Trophoblast cell (in vitro differentiated cells and primary cell): ENCODE results near the gene RNF44.

ENCODE experiments used
- DNase-seq, 2 donors: peaks; one replicate each; pipeline ENCODE4 v3.0.0-alpha.2; 2016
- H2AFZ ChIP-seq: 2 replicates; pipeline ENCODE4 v1.6.1; 2013; ENCODE audit warnings: low read length, moderate library complexity, mild to moderate bottlenecking; ENCODE audit not compliant: insufficient read depth, poor library complexity
- H2AK5ac ChIP-seq: 2 replicates; pipeline ENCODE4 v1.6.1; 2013; ENCODE audit warnings: mild to moderate bottlenecking, low read length
- H2BK120ac ChIP-seq: 2 replicates; pipeline ENCODE4 v1.6.1; 2013; ENCODE audit warnings: low read length, mild to moderate bottlenecking, moderate library complexity; ENCODE audit not compliant: insufficient read depth, poor library complexity
- H2BK12ac ChIP-seq: 2 replicates; pipeline ENCODE4 v1.6.1; 2013; ENCODE audit warnings: mild to moderate bottlenecking, low read length, moderate library complexity
- H2BK5ac ChIP-seq: 2 replicates; pipeline ENCODE4 v1.6.1; 2013; ENCODE audit warnings: low read length, low read depth, moderate library complexity, mild to moderate bottlenecking; ENCODE audit not compliant: poor library complexity
- H3K14ac ChIP-seq: 2 replicates; pipeline ENCODE4 v1.6.1; 2013; ENCODE audit warnings: mild to moderate bottlenecking, low read length
- H3K18ac ChIP-seq: 2 replicates; pipeline ENCODE4 v1.6.1; 2013; ENCODE audit warnings: mild to moderate bottlenecking, low read length
- H3K23ac ChIP-seq: 2 replicates; pipeline ENCODE4 v1.6.1; 2013; ENCODE audit warnings: low read length
- H3K27ac ChIP-seq: 2 replicates; pipeline ENCODE4 v1.5.1; 2013; ENCODE audit warnings: low read depth, mild to moderate bottlenecking, inconsistent platforms, low read length, moderate library complexity
- H3K27me3 ChIP-seq: 2 replicates; pipeline ENCODE4 v1.6.1; 2013; ENCODE audit warnings: inconsistent platforms, mild to moderate bottlenecking, low read length, moderate library complexity; ENCODE audit not compliant: insufficient read depth
- H3K36me3 ChIP-seq, 2 experiments: 1 replicate in 1 of 2; 2 replicates in 1 of 2; pipeline ENCODE4 v1.6.1; 2013; ENCODE audit warnings: low read length in 2 of 2, mild to moderate bottlenecking in 2 of 2, moderate library complexity in 1 of 2; ENCODE audit not compliant: insufficient read depth in 2 of 2, control insufficient read depth in 1 of 2
- H3K4ac ChIP-seq: 2 replicates; pipeline ENCODE4 v1.6.1; 2013; ENCODE audit warnings: low read depth, mild to moderate bottlenecking, low read length, moderate library complexity
- H3K4me1 ChIP-seq, 2 experiments: 1 replicate in 1 of 2; 2 replicates in 1 of 2; pipeline ENCODE4 v1.6.1; 2013; ENCODE audit warnings: low read length in 2 of 2, mild to moderate bottlenecking in 2 of 2, moderate library complexity in 1 of 2; ENCODE audit not compliant: insufficient read depth in 2 of 2, control insufficient read depth in 1 of 2
- H3K4me2 ChIP-seq: 2 replicates; pipeline ENCODE4 v1.6.1; 2013; ENCODE audit warnings: inconsistent platforms, mild to moderate bottlenecking, low read length, moderate library complexity
- H3K4me3 ChIP-seq: 2 replicates; pipeline ENCODE4 v1.5.1; 2013; ENCODE audit warnings: mild to moderate bottlenecking, low read depth, low read length, inconsistent platforms
- H3K79me1 ChIP-seq: one replicate; pipeline ENCODE4 v1.6.1; 2013; ENCODE audit warnings: low read length
- H3K79me2 ChIP-seq: 2 replicates; pipeline ENCODE4 v1.6.1; 2013; ENCODE audit warnings: low read length, mild to moderate bottlenecking; ENCODE audit not compliant: control insufficient read depth, insufficient read depth, poor library complexity
- H3K9ac ChIP-seq: 2 replicates; pipeline ENCODE4 v1.6.1; 2013; ENCODE audit warnings: mild to moderate bottlenecking, low read length
- H3K9me3 ChIP-seq: 2 replicates; pipeline ENCODE4 v1.6.1; 2013; ENCODE audit warnings: low read depth, mild to moderate bottlenecking, control low read depth, inconsistent platforms, low read length; ENCODE audit not compliant: insufficient read depth
- H4K12ac ChIP-seq: 2 replicates; pipeline ENCODE4 v1.6.1; 2013; ENCODE audit warnings: low read depth, mild to moderate bottlenecking, low read length, moderate library complexity
- H4K8ac ChIP-seq: 2 replicates; pipeline ENCODE4 v1.6.1; 2013; ENCODE audit warnings: low read depth, mild to moderate bottlenecking, low read length, moderate library complexity
- H4K91ac ChIP-seq: one replicate; pipeline ENCODE4 v1.6.1; 2013; ENCODE audit warnings: low read depth, mild to moderate bottlenecking, low read length, moderate library complexity
- WGBS: extraction: QIAGEN DNeasy Blood & Tissue Kit; methylation state at CpG from one replicate; pipeline ENCODE4 v1.1.7; 2013; ENCODE audit warnings: missing lambda C conversion rate; ENCODE audit not compliant: insufficient read length, insufficient coverage; ENCODE audit errors: extremely low coverage; 5-methylcytosine and 5-hydroxymethylcytosine counted together

The RNF44 gene

GRCh38 chr5:176565760-176566288 is 28.6 kb upstream of the RNF44 start:
- Histone ChIP-seq H3K14ac (no peak overlapping the region), H2BK120ac (no peak overlapping the region), H3K27me3 (no peaks in the 10 kb centered on the region), H3K36me3 (no peaks in the 10 kb centered on the region), H2AK5ac (no peak overlapping the region), H3K4me3 (no peak overlapping the region), H3K18ac (no peak overlapping the region), H4K91ac (no peak overlapping the region), H3K23ac (no peak overlapping the region), H3K9me3 (peaks cover 2% of the 10 kb centered on the region), H3K79me2 (no peaks in the 10 kb centered on the region), H2BK12ac (no peak overlapping the region), H3K4me2 (no peak overlapping the region), H3K79me1 (no peaks in the 10 kb centered on the region), H3K27ac (no peak overlapping the region), H3K9ac (no peak overlapping the region), H3K4me1 (no peaks in the 10 kb centered on the region), H2BK5ac (no peak overlapping the region), H2AFZ (no peak overlapping the region), H4K12ac (no peak overlapping the region), H4K8ac (no peak overlapping the region), H3K4ac (no peak overlapping the region)
- DNase-seq: no peak
- WGBS: no CpG with 5 or more reads among the region's 6 CpGs

GRCh38 chr5:176564002-176564401 is 26.8 kb upstream of the RNF44 start:
- H3K14ac ChIP-seq: no peak overlapping the region
- WGBS: no CpG with 5 or more reads among the region's 10 CpGs
- no peak overlapping the region for H3K4ac ChIP-seq
- no peak overlapping the region for H4K91ac ChIP-seq
- no peak overlapping the region for H2AFZ ChIP-seq
- no peak overlapping the region for H4K12ac ChIP-seq
- no peak overlapping the region for H2BK12ac ChIP-seq
- H2BK5ac ChIP-seq: no peak overlapping the region
- no peak overlapping the region for H2BK120ac ChIP-seq
- H4K8ac ChIP-seq: no peak overlapping the region
- no peaks in the 10 kb centered on the region for H3K4me1 ChIP-seq
- H3K18ac ChIP-seq: no peak overlapping the region
- H3K79me1 ChIP-seq: no peaks in the 10 kb centered on the region
- peaks cover 3% of the 10 kb centered on the region for H3K9me3 ChIP-seq
- H2AK5ac ChIP-seq: no peak overlapping the region
- no peaks in the 10 kb centered on the region for H3K79me2 ChIP-seq
- H3K27me3 ChIP-seq: no peaks in the 10 kb centered on the region
- no peaks in the 10 kb centered on the region for H3K36me3 ChIP-seq
- H3K4me3 ChIP-seq: no peak overlapping the region
- H3K23ac ChIP-seq: no peak overlapping the region
- no peak overlapping the region for H3K4me2 ChIP-seq
- peak in 1 of 2 donors; percentile 20 for DNase-seq
- H3K27ac ChIP-seq: no peak overlapping the region
- H3K9ac ChIP-seq: no peak overlapping the region

GRCh38 chr5:176562189-176562588 is 25.0 kb upstream of the RNF44 start:
- Histone ChIP-seq H3K4me3 (no peak overlapping the region), H2BK5ac (no peak overlapping the region), H3K4me1 (no peaks in the 10 kb centered on the region)

GRCh38 chr5:176561259-176561658 is 24.1 kb upstream of the RNF44 start:
- H4K91ac ChIP-seq: no peak overlapping the region

More at GRCh38 chr5:176562189-176562588, 25.0 kb upstream of the RNF44 start:
- Histone ChIP-seq H3K9me3 (peaks cover 3% of the 10 kb centered on the region), H3K27ac (no peak overlapping the region), H2BK120ac (no peak overlapping the region), H3K79me1 (no peaks in the 10 kb centered on the region), H4K8ac (no peak overlapping the region), H3K4me2 (no peak overlapping the region), H3K27me3 (no peaks in the 10 kb centered on the region), H2AK5ac (no peak overlapping the region), H3K18ac (no peak overlapping the region), H3K4ac (no peak overlapping the region), H2BK12ac (no peak overlapping the region), H3K36me3 (no peaks in the 10 kb centered on the region), H3K14ac (no peak overlapping the region), H3K9ac (no peak overlapping the region), H4K12ac (no peak overlapping the region), H4K91ac (no peak overlapping the region), H2AFZ (no peak overlapping the region), H3K23ac (no peak overlapping the region), H3K79me2 (no peaks in the 10 kb centered on the region)
- WGBS: 100% methylated on average over 1 of the region's 10 CpGs
- no peak for DNase-seq

More at GRCh38 chr5:176561259-176561658, 24.1 kb upstream of the RNF44 start:
- Histone ChIP-seq H3K14ac (no peak overlapping the region), H3K79me2 (no peaks in the 10 kb centered on the region), H3K9me3 (peaks cover 1% of the 10 kb centered on the region), H3K79me1 (no peaks in the 10 kb centered on the region), H3K36me3 (no peaks in the 10 kb centered on the region), H3K9ac (no peak overlapping the region), H4K12ac (no peak overlapping the region), H3K4me3 (no peak overlapping the region), H3K27me3 (no peaks in the 10 kb centered on the region), H2AK5ac (no peak overlapping the region), H4K8ac (no peak overlapping the region), H3K23ac (no peak overlapping the region), H3K4ac (no peak overlapping the region), H3K4me1 (no peaks in the 10 kb centered on the region), H3K4me2 (no peak overlapping the region), H3K27ac (no peak overlapping the region), H2BK12ac (no peak overlapping the region), H2AFZ (no peak overlapping the region), H2BK120ac (no peak overlapping the region), H2BK5ac (no peak overlapping the region), H3K18ac (no peak overlapping the region)
- WGBS: no CpG with 5 or more reads among the region's 3 CpGs
- DNase-seq: no peak
